HG03460 (cell line): ENCODE results near the gene MALT1.
"Not testable (repeated sequence)": the region's sequence is repeated elsewhere in the genome, so short reads cannot be mapped to it uniquely, and the experiment has no call there.

ENCODE experiments used
- ATAC-seq: cut with Tn5 transposase; IDR thresholded peaks from one replicate; pipeline ENCODE4 v1.9.1; 2021; ENCODE audit not compliant: unreplicated experiment

The MALT1 gene

GRCh38 chr18:58730618-58731017, 59.4 kb downstream of the MALT1 start:
- no peak for ATAC-seq

- ATAC-seq, result no peak
Observed at GRCh38 chr18:58732471-58732870, 61.2 kb downstream of the MALT1 start.

DNA sequence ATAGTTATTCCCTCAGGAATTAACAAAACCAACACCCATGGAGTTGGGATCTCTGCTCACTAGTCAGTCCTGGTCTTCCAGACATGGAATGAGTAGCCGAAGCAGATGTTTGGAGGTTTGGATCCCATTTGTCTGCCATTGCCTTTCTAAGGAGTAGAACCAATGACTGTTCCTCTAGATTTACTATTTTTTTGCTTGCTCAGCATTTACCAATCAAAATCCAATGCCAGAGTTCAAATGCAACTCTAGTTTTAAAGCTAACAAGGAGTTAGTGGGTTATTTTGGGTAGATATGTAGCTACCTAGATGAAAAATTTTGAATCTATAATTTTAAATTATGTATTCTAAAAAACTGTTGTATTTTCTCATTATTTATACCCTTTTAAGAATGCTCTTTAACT, 62.6 kb downstream of the MALT1 start:
- no peak for ATAC-seq

GRCh38 chr18:58738322-58738721, 67.1 kb downstream of the MALT1 start:
- ATAC-seq, result no peak

DNA sequence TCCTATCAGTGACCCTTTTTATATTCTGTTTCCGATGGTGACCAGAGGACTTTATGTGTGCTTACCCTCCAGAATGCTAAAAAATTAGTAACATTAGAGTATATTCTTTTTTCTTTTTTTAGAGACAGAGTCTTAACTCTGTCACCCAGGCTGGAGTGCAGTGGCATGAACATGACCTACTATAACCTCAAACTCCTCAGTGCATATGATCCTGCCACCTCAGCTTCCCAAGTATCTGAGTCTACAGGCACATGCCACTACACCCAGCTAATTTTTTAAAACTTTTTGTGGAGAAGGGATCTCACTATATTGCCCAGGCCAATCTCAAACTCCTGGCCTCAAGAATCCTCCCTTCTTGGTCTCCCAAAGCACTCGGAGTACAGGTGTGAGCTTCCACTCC, 74.6 kb downstream of the MALT1 start:
- ATAC-seq, result no peak

DNA sequence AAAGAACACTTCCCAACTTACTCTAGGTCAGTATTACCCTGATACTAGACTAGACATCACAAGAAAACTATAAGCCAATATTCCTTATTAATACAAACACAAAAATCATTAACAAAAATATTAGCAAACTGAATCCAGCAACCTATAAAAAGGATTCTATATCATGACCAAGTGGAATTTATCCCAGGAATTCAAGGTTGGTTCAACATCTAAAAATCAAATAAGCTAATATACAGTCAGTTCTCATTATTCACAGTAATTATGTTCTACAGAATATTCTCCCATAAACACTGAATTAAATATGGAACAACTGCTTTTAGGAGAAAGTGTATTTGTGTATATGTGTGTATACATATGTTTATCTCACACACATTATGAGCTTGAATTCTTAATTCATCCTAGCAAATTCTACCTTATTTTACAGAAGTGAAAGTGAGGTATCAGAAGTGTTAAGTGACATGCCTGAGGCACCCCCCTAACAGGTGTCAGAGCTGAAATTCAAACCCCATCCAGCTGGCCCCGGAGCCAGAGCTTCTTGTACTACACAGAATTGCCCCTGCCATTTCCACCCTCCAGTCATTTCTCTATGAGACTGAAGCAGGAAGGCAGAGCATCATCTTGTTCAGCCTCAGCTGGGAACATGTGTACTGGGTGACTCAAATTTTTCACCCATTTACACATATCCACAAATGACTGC, 77.8 kb downstream of the MALT1 start:
- ATAC-seq, result no peak

GRCh38 chr18:58753976-58754375, 82.7 kb downstream of the MALT1 start:
- no peak for ATAC-seq

DNA sequence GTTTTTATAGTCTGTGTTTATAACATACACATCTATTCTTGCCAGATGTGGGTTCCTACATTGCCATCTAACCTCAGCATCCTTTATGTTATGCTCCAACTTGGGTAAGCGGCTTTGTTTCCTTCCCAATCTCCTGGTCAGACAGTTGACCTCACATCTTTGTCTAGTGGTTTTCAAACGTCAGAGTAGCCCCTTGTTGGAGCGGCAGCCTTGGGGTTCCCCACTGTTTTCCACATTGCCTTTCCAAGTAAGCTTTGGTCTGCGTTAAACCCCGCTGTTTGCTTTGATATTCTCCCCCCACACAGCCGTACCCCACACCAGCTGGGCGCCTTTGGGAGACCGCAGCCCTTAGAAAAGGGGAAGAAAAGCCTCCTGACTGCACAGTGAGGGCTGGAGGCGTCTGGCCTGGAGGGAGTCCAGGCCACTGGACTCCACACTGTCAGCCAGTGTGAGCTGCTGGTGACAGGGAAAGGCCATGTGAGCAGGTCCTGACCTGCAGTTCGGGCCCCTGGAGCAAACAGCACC, 83.3 kb downstream of the MALT1 start:
- ATAC-seq, result no peak

GRCh38 chr18:58755304-58756010, 84.2 kb downstream of the MALT1 start:
- ATAC-seq, result no peak

GRCh38 chr18:58756148-58756547, 84.9 kb downstream of the MALT1 start:
- ATAC-seq, result no peak

DNA sequence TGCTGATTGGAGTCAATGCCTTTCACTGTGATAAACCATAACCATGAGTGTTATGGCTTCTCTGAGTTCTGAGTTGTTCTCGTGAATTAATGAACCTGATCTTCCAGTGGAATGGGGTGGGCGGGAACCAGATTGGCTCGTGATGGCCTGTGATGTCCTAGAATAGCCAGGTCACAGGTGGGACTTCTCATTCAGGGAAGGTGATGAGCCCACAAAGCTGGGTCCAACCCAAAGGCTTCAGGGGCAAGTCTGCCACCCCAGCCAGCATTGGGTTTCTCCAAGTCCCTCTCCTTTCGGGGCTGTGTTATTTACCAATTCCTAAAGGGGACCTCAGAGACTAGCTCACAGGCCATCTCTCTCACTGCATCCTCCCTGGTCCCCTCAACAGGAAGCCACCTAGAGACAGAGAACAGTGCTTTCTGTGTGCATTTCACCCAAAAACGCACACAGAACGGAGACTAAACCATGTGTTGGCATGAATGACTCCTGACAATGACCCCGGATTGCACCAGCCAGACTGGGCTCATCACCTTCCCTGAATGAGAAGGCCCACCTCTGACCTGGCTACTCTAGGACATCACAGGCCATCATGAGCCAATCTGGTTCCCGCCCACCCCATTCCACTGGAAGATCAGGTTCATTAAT, 85.5 kb downstream of the MALT1 start:
- ATAC-seq, result no peak

- ATAC-seq, result not testable (repeated sequence)
Observed at GRCh38 chr18:58757351-58757750, 86.1 kb downstream of the MALT1 start.

DNA sequence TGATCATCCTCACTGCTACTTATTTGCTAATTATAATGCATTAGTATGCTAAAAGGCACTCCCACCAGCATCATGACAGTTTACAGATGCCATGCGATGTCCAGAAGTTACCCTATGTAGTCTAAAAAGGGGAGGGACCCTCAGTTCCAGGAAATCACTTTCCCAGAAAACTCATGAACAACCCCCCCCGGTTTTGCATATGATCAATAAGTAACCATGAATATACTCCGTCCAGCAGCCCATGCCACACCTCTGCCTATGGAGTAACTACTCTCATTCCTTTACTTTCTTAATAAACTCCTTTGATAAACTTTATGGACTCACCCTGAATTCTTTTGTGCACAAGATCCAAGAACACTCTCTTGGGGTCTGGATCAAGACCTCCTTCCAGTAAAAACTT, 86.8 kb downstream of the MALT1 start:
- no peak for ATAC-seq

- no peak for ATAC-seq
Observed at GRCh38 chr18:58758606-58759005, 87.3 kb downstream of the MALT1 start.

DNA sequence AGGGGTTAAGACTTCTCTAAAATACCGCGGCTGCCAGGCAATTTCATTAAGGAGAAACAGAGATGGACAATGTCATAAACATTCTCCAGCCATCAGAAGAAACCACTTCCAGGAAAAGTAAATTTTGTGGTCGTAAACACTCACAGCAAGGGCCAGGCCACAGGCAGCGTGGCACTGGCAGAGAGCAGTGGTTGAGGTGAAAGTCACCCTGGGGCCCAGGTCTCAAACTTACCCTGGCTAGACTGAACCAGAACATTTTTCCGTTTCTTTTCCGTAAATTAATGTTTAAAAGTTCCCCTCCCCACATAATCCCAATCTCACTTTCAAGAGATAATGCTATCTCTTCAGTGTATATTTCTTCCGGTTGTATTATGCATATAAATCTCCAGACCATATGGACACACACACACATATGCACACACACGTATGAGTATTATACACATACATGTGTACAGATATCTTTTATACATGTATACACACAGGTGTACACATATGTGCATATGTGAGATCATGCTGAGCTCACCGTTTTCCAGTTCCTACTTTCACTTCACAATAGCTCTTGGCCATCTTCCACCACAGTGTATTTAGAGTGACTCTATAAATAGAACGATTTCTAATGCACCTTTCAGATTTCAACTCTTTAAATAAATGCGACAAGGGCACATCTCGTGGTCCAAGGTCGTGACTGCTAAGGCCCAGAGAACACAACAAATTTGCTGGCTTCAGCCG, 90.1 kb downstream of the MALT1 start:
- ATAC-seq, result peak; percentile 56

DNA sequence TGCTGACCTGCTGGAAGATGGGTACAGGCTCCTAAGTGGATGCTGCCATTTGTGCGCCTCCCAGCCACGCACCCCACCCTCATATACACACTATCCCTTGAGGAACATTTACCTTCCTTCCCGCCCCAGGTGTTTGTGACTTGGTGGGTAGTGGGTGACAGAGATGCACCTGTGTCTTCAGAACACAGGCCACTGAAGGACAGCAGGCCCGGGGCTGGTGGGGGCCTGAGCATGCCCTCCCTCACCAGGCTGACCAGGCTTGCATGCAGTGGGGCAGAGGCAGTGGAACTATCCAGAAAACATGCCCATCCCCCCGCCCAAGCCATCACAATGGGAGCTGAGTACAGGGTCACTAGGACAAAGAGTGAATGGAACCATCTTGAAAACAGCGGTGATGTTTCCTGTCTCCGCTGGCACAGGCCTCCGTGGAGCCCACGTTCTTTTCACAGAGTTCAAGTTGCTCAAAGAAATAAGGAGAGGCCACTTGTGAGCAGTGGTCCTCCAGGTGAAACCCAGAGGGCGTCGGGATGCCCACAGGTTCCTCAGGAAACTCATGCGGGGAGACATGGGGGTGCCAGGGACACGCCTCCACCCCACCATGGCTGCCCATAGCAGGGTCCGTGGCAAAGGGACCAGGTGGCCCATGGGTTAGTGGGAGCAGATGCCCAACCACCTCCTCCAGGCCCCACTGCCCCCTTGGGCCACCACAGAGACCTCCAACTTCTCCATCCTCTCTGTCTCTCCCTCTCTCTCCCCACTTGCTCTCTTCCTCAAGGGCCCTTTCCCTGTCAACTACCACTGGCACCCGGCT, 90.9 kb downstream of the MALT1 start:
- no peak for ATAC-seq

DNA sequence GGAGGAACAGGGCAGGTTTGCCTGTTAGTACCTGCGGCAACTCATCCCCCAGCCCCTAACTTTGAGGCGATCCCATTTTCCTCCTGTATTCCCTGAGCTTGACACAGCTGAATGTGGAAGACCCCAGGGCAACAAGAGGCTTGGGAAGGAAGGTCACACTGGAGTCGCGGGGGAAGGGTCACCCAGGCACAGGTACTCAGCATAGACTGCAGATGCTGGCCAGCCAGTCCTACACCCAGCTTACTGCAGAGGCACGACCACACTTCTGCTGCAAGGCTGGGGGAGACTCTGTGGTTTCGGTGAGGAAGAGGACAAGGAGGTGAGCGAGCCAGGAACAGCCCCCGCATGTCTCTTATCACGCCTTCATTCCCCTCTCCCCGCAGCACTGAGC, 91.5 kb downstream of the MALT1 start:
- ATAC-seq, result no peak

- ATAC-seq, result no peak
Observed at GRCh38 chr18:58766164-58766563, 94.9 kb downstream of the MALT1 start.

DNA sequence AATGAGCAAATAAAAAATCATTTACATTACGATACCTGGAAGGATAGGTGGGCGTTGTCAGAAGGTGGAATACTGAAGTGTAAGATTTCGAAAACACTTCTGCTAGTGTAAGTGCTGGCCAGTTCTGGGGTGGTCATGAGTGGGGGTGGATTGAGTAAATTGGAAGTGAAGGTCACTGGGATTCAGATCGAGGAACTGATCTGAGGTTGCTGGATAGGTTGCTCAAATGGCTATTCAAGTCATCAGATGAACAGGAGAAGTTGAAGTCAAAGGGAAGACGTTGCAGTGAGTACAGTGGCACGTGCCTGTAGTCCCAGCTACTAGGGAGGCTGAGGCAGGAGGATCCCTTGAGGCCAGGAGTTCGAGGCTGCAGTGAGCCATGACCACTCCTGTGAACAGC, 95.7 kb downstream of the MALT1 start:
- ATAC-seq, result no peak

DNA sequence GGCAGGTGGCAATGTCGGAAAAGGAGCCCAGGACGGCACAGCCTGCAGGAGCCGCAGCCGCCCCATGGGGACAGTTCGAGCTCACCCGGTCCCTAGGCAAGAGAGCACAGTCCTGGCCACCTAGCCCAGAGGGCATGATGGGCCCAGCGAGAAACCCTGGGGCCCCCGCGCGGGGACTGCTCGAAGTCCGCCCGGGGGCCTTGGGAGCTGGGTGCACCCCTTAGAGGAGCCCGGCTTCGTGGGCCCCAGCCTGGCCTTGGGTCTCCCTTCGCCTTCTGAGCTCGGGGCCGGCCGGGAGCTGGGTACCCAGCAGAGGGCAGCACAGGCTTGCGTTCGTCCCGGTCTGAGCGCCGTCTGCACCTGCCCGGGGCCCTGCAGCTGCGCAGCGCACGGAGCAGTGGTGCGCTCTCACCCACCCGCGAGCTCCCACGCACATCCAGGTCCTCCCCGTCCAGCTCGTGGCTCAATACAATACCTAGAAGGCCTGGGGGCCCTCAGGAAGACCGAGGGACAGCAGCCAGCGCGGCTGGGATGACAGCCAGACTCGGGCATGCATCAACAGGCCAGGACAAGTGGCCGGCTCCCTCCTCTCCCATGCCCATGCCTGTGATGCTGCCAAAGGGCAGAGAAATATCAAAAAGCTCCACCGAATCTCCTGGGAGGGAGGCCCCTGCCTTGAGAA, 97.2 kb downstream of the MALT1 start:
- peak; percentile 85 for ATAC-seq
